Vagina (tissue), 2 donors: ENCODE results near the gene C9orf40. TPM values are rescaled to one million over a fixed set of nuclear protein-coding genes. Genes with fewer than 3 reads are reported as not detected.

Source experiments
- DNase-seq, 2 donors: peaks; one replicate each; pipeline ENCODE4 v3.0.0-alpha.2; 2017; ENCODE audit errors: extremely low spot score in 2 of 2
- H3K27ac ChIP-seq: fragments of 200-600 bp; sonication (generic); one replicate; pipeline ENCODE4 v1.5.1; 2019
- H3K27me3 ChIP-seq: fragments of 200-600 bp; sonication (generic); one replicate; pipeline ENCODE4 v1.5.1; 2019
- H3K36me3 ChIP-seq, 2 donors: fragments of 200-600 bp; sonication (generic); one replicate each; pipeline ENCODE4 v1.5.1; 2017 to 2019
- H3K4me1 ChIP-seq: fragments of 200-600 bp; sonication (generic); one replicate; pipeline ENCODE4 v1.5.1; 2019
- H3K4me3 ChIP-seq, 2 donors: fragments of 200-600 bp; sonication (generic); 1 replicate in 1 of 2; 2 replicates in 1 of 2; pipeline ENCODE4 v1.5.1; 2016 to 2019
- H3K9me3 ChIP-seq: fragments of 200-600 bp; sonication (generic); one replicate; pipeline ENCODE4 v1.5.1; 2019
- CTCF ChIP-seq, 3 experiments: fragments of 450-650 bp in 2 of 3; fragments of 200-600 bp in 1 of 3; sonication (generic) in 1 of 3; IDR thresholded peaks; one replicate each; pipeline ENCODE4 v1.5.1; 2017 to 2019; ENCODE audit warnings: antibody characterized with exemption in 3 of 3, mild to moderate bottlenecking in 2 of 3, moderate library complexity in 2 of 3
- POLR2A ChIP-seq, 2 donors: fragments of 450-650 bp; IDR thresholded peaks; one replicate each; pipeline ENCODE4 v1.6.1; 2017; ENCODE audit warnings: antibody characterized with exemption in 2 of 2, mild to moderate bottlenecking in 2 of 2, moderate library complexity in 2 of 2
- POLR2AphosphoS5 ChIP-seq, 2 donors: sonication (generic); formaldehyde crosslinking; IDR thresholded peaks; one replicate each; pipeline ENCODE4 v1.9.0; 2017; ENCODE audit warnings: antibody characterized with exemption in 2 of 2, mild to moderate bottlenecking in 2 of 2, low read depth in 1 of 2; ENCODE audit not compliant: insufficient read depth in 1 of 2
- intact Hi-C: fragments of 100-400 bp; cut with DNase I; formaldehyde crosslinking; loops from one replicate; pipeline ENCODE4 v1.15.1; 2023
- total RNA-seq: library from RNA; depleted of rRNA; stranded (reverse); fragments of >200 nt; gene quantifications from one replicate; pipeline ENCODE4 v1.2.3, GENCODE V29; 2016

The C9orf40 gene
- total RNA-seq, 1 donor from 2014 or later: 5.6 TPM

GRCh38 chr9:74973714-74974113 is 21.0 kb upstream of the C9orf40 start:
- Histone ChIP-seq H3K9me3 (no peaks in the 10 kb centered on the region), H3K36me3 (no peaks in the 10 kb centered on the region), H3K4me3 (no peak overlapping the region), H3K27ac (no peak overlapping the region), H3K27me3 (no peaks in the 10 kb centered on the region), H3K4me1 (no peaks in the 10 kb centered on the region)
- DNase-seq: no peak
- intact Hi-C loops: no loop called here
- no peak for TF ChIP-seq POLR2A (IDR thresholded peaks at IDR 0.05)
- TF ChIP-seq CTCF (IDR thresholded peaks at IDR 0.05): no peak
- no peak for TF ChIP-seq POLR2AphosphoS5 (IDR thresholded peaks at IDR 0.05; ENCODE audit: insufficient read depth in 1 of 2, low read depth in 1 of 2)

DNA sequence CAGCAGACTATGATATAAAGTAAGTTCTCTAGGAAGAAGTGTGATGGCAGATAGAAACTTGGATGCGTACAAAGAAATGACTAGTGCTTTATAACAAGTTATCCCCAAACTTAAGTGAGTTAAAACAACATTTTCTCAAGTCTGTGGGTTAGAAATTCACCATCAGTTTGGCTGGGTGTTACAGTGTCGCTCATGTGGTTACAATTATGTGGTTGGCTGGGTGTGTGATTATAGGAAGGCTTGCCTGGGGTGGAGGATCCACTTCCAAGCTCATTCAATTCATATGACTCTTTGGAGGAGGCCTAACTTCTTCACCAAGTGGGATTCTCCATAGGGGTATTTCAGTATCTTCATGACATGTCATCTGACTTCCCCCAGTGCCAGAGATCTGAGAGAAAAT is 10.3 kb upstream of the C9orf40 start:
- Histone ChIP-seq H3K4me1 (no peaks in the 10 kb centered on the region), H3K27me3 (no peaks in the 10 kb centered on the region), H3K4me3 (no peak overlapping the region), H3K36me3 (no peaks in the 10 kb centered on the region), H3K27ac (no peak overlapping the region), H3K9me3 (no peaks in the 10 kb centered on the region)
- intact Hi-C loops: no loop called here
- TF ChIP-seq CTCF (IDR thresholded peaks at IDR 0.05) (no peak), POLR2AphosphoS5 (IDR thresholded peaks at IDR 0.05; ENCODE audit: insufficient read depth in 1 of 2, low read depth in 1 of 2) (no peak)
- no peak for DNase-seq

DNA sequence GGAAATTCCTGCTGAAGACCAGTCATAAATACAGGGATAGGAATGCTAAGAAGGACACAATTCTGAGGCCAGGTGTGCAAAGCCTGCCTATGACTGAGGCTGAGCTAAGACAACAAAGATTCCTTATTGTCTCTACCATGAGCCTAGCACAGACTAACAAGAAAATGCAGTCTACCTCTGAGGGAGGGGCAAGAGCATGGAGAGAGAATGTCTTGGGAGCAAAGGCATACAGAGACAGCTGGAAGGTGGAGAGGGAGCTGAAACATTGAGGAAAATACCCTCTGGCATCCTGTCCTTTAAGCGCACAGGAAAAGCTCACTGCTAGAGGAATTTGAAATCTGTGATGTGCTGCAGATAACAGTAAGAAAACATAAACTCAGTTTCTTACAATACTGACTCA is 8.8 kb upstream of the C9orf40 start:
- Histone ChIP-seq H3K36me3 (no peaks in the 10 kb centered on the region), H3K27ac (no peak overlapping the region), H3K4me1 (no peaks in the 10 kb centered on the region), H3K4me3 (no peak overlapping the region), H3K27me3 (no peaks in the 10 kb centered on the region), H3K9me3 (no peaks in the 10 kb centered on the region)
- DNase-seq: no peak
- intact Hi-C loops: no loop called here
- TF ChIP-seq CTCF (IDR thresholded peaks at IDR 0.05): no peak
- no peak for TF ChIP-seq POLR2AphosphoS5 (IDR thresholded peaks at IDR 0.05; ENCODE audit: insufficient read depth in 1 of 2, low read depth in 1 of 2)
- no peak for TF ChIP-seq POLR2A (IDR thresholded peaks at IDR 0.05)

DNA sequence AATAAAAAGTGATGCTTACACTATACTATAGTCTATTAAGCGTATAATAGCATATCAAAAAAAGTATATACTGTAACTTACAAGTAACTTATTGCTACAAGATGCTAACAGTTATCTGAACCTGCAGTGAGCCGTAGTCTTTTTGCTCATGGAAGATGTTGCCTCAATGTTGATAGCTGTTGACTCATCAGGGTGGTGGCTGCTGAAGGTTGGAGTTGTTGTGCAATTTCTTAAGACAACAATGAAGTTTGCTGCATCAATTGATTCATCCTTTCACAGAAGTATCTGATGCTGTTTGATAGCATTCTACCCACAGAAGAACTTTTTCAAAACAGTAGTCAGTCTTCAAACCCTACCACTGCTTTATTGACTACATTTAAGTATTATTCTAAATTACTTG is 7.8 kb upstream of the C9orf40 start:
- intact Hi-C loops: no loop called here
- no peak for DNase-seq
- no peak for TF ChIP-seq POLR2A (IDR thresholded peaks at IDR 0.05)
- TF ChIP-seq POLR2AphosphoS5 (IDR thresholded peaks at IDR 0.05; ENCODE audit: insufficient read depth in 1 of 2, low read depth in 1 of 2): peak in 1 of 2 donors; percentile 38
- no peak for TF ChIP-seq CTCF (IDR thresholded peaks at IDR 0.05)

DNA sequence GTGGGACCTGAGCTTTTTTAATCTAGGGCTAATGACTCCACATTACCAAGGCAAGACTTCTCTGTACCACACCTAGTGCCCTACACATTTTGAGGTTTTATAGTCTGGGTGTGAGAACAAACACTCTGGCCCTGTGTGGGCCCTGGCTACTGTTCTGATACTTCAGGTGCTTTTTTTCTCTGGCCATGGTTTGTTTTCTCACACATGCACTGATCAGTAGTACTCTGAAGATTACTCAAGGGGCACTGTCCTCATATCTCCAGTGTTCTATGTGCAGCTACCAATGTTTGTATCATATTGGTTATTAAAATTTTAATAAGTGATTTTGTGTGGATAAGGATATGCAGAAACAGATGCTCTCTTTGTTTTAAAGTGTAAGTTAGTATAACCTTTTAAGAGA is 5.9 kb upstream of the C9orf40 start:
- intact Hi-C loops: loop anchor here (10.0 kb wide), 1 partner anchor 46 kb away; no protein-coding TSS in a partner anchor
- TF ChIP-seq CTCF (IDR thresholded peaks at IDR 0.05): no peak
- no peak for TF ChIP-seq POLR2A (IDR thresholded peaks at IDR 0.05)
- TF ChIP-seq POLR2AphosphoS5 (IDR thresholded peaks at IDR 0.05; ENCODE audit: insufficient read depth in 1 of 2, low read depth in 1 of 2): no peak
- peaks cover 8% of the 10 kb centered on the region for H3K4me1 ChIP-seq
- no peak for DNase-seq
- H3K4me3 ChIP-seq: no peak overlapping the region
- no peaks in the 10 kb centered on the region for H3K27me3 ChIP-seq
- H3K9me3 ChIP-seq: no peaks in the 10 kb centered on the region
- H3K27ac ChIP-seq: no peak overlapping the region
- H3K36me3 ChIP-seq: no peaks in the 10 kb centered on the region

More for the DNA sequence above, 7.8 kb upstream of the C9orf40 start:
- Histone ChIP-seq H3K27ac (no peak overlapping the region), H3K36me3 (no peaks in the 10 kb centered on the region), H3K27me3 (no peaks in the 10 kb centered on the region), H3K4me1 (no peaks in the 10 kb centered on the region), H3K4me3 (no peak overlapping the region), H3K9me3 (no peaks in the 10 kb centered on the region)
